Fibroblast of peridontal ligament (primary cell): Measurements from ENCODE around the gene CSTF3.

Experiments
- DNase-seq: peaks from one replicate; pipeline ENCODE4 v3.0.0-alpha.2; 2010; ENCODE audit errors: extremely low read depth

Gene CSTF3

DNA sequence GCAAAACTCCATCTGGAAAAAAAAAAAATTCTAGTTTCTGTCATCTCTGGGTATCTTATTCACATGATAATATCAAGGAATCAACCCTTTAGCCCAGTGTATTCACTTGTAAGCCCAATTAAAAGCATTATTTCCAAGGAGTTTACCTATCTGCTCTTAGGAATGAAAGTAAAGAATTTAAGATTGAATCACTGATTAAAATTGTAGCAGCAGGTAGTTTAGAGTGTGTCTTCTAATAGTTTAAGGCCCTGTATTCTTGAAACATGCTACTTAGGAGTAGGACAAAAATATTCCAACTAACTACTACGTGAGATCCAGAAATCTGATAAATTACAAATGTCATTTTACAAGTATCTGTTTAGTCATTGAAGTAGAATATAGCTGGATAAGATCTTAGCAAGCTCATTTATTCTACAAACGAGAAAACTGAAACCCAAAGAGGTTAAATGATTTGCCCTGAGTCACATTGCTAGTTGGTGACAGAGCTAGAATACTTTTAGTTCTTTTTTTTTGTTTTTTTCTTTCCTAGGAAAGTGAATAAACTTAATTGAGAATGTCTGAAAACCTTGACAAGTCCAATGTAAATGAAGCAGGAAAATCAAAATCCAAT is 118.0 kb downstream of the CSTF3 start:
- no peak for DNase-seq

DNA sequence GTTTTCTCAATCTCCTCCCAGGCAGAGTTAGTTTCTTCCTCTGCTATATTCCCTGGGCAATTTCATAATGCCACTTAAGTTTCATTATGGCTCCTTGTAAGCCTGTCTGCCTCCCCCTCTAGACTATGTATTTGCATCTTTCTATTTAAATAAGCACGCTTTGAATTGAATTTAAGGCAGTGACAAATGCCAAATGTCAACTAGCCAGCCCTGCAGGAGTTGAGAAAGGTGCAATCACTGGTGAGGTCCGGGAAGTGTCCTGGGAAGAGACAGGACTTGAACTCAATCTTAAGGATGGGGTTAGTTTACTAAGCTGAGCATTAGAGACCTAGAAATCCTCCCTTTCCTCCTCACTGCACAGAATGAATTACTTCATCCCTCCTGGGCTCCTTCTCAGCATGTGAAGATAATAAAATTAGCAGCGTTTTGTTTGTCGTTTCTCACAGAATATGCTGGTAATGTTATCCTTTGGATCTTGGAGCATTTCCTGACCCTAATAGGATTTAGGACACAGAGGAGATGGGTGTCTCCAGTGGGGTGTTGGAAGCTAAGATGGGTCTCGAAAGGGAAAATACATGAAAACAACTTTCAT is 120.3 kb downstream of the CSTF3 start:
- DNase-seq: no peak

- DNase-seq: peak; percentile 47
These were observed 121.0 kb downstream of the CSTF3 start for GRCh38 chr11:33040033-33040861.

- peak; percentile 92 for DNase-seq
These were observed 121.8 kb downstream of the CSTF3 start, which contains the start of gene TCP11L1 for GRCh38 chr11:33039274-33040032. Gene TCP11L1 (plus strand): TSS chr11:33039572. CDS start chr11:33043774, 4,202 bp downstream.

GRCh38 chr11:33035011-33035410 is 126.3 kb downstream of the CSTF3 start:
- DNase-seq: no peak
